SK-N-MC (cell line): Measurements from ENCODE around the gene NCKAP5L.
"Not testable (repeated sequence)": the region's sequence is repeated elsewhere in the genome, so short reads cannot be mapped to it uniquely, and the experiment has no call there.

Source experiments
- DNase-seq: peaks from one replicate; pipeline ENCODE4 v3.0.0-alpha.2; 2011; ENCODE audit warnings: low read depth, low spot score
- H3K27ac ChIP-seq: fragments of 200-600 bp; sonication (generic); 2 replicates; pipeline ENCODE4 v1.5.1; 2016; ENCODE audit warnings: mixed run types
- H3K36me3 ChIP-seq: fragments of 200-600 bp; sonication (generic); 2 replicates; pipeline ENCODE4 v1.6.1; 2017; ENCODE audit warnings: antibody characterized with exemption, low read length, mixed read lengths; ENCODE audit not compliant: insufficient read depth
- H3K4me3 ChIP-seq: fragments of 200-600 bp; sonication (generic); 2 replicates; pipeline ENCODE4 v1.5.1; 2016
- H3K9ac ChIP-seq: fragments of 200-600 bp; sonication (generic); 2 replicates; pipeline ENCODE4 v1.8.0; 2017; ENCODE audit warnings: mixed run types, mixed read lengths; ENCODE audit not compliant: insufficient read length
- H3K9me3 ChIP-seq: fragments of 200-600 bp; sonication (generic); 2 replicates; pipeline ENCODE4 v1.6.1; 2017; ENCODE audit warnings: low read depth, mild to moderate bottlenecking, antibody characterized with exemption, low read length, moderate library complexity, mixed read lengths
- EZH2 ChIP-seq: fragments of 200-600 bp; sonication (generic); IDR thresholded peaks from one replicate; pipeline ENCODE4 v1.6.1; 2017; ENCODE audit warnings: antibody characterized with exemption
- FOXP2 ChIP-seq: optimal IDR thresholded peaks from 2 replicates; pipeline ENCODE3; 2011; ENCODE audit warnings: mild to moderate bottlenecking, moderate library complexity; ENCODE audit not compliant: insufficient read depth; ENCODE audit errors: extremely low read length, control extremely low read depth
- POLR2AphosphoS5 ChIP-seq: IDR thresholded peaks from 2 replicates; pipeline ENCODE4 v1.6.1; 2012; ENCODE audit warnings: mild to moderate bottlenecking, low read depth, low read length, borderline replicate concordance

Gene NCKAP5L

GRCh38 chr12:49872781-49873181 is 44.6 kb upstream of the NCKAP5L start:
- H3K9ac ChIP-seq: no peak overlapping the region
- H3K36me3 ChIP-seq: no peaks in the 10 kb centered on the region
- H3K9me3 ChIP-seq: no peaks in the 10 kb centered on the region
- no peak for DNase-seq
- TF ChIP-seq EZH2 (no peak), POLR2AphosphoS5 (no peak), FOXP2 (no peak)
- no peak overlapping the region for H3K27ac ChIP-seq
- H3K4me3 ChIP-seq: no peak overlapping the region

- H3K36me3 ChIP-seq: no peaks in the 10 kb centered on the region
- H3K27ac ChIP-seq: no peak overlapping the region
- no peak for DNase-seq
- no peak for TF ChIP-seq POLR2AphosphoS5
- no peak for TF ChIP-seq FOXP2
- no peak for TF ChIP-seq EZH2
- no peaks in the 10 kb centered on the region for H3K9me3 ChIP-seq
- H3K4me3 ChIP-seq: no peak overlapping the region
- no peak overlapping the region for H3K9ac ChIP-seq
Measured at GRCh38 chr12:49872381-49872780, 44.2 kb upstream of the NCKAP5L start.

GRCh38 chr12:49871811-49872251 is 43.6 kb upstream of the NCKAP5L start:
- not testable (repeated sequence) for H3K4me3 ChIP-seq, H3K36me3 ChIP-seq, H3K9ac ChIP-seq, H3K9me3 ChIP-seq, H3K27ac ChIP-seq, DNase-seq

- H3K9me3 ChIP-seq: no peaks in the 10 kb centered on the region
- DNase-seq: no peak
- H3K27ac ChIP-seq: no peak overlapping the region
- H3K36me3 ChIP-seq: no peaks in the 10 kb centered on the region
- TF ChIP-seq FOXP2 (no peak), POLR2AphosphoS5 (no peak), EZH2 (no peak)
- H3K9ac ChIP-seq: no peak overlapping the region
- H3K4me3 ChIP-seq: no peak overlapping the region
Measured at GRCh38 chr12:49871263-49871561, 43.0 kb upstream of the NCKAP5L start.

- no peak for DNase-seq
- Histone ChIP-seq H3K36me3 (no peaks in the 10 kb centered on the region), H3K9me3 (no peaks in the 10 kb centered on the region), H3K4me3 (no peak overlapping the region), H3K27ac (no peak overlapping the region), H3K9ac (no peak overlapping the region)
- TF ChIP-seq FOXP2 (no peak), EZH2 (no peak), POLR2AphosphoS5 (no peak)
Measured at GRCh38 chr12:49870501-49871262, 42.5 kb upstream of the NCKAP5L start.

GRCh38 chr12:49869816-49870500 is 41.7 kb upstream of the NCKAP5L start:
- Histone ChIP-seq H3K4me3 (no peak overlapping the region), H3K9me3 (no peaks in the 10 kb centered on the region), H3K27ac (no peak overlapping the region), H3K9ac (no peak overlapping the region), H3K36me3 (no peaks in the 10 kb centered on the region)
- TF ChIP-seq FOXP2 (no peak), EZH2 (no peak), POLR2AphosphoS5 (no peak)
- DNase-seq: no peak

- H3K27ac ChIP-seq: no peak overlapping the region
- H3K9me3 ChIP-seq: no peaks in the 10 kb centered on the region
- DNase-seq: no peak
- no peak overlapping the region for H3K4me3 ChIP-seq
- no peaks in the 10 kb centered on the region for H3K36me3 ChIP-seq
- TF ChIP-seq POLR2AphosphoS5 (no peak), EZH2 (no peak), FOXP2 (no peak)
- H3K9ac ChIP-seq: no peak overlapping the region
Measured at GRCh38 chr12:49868952-49869815, 41.0 kb upstream of the NCKAP5L start.

GRCh38 chr12:49868449-49868848 is 40.2 kb upstream of the NCKAP5L start:
- H3K4me3 ChIP-seq: no peak overlapping the region
- no peak overlapping the region for H3K27ac ChIP-seq
- no peak for DNase-seq
- H3K9ac ChIP-seq: no peak overlapping the region
- no peak for TF ChIP-seq POLR2AphosphoS5
- TF ChIP-seq FOXP2: no peak
- no peak for TF ChIP-seq EZH2
- no peaks in the 10 kb centered on the region for H3K36me3 ChIP-seq
- no peaks in the 10 kb centered on the region for H3K9me3 ChIP-seq
